IPS-15b (cell line): Measurements from ENCODE around the gene MYOZ3.

Source experiments
- H3K27me3 ChIP-seq: one replicate; pipeline ENCODE4 v1.6.1; 2013; ENCODE audit warnings: low read length; ENCODE audit not compliant: control insufficient read depth, insufficient read depth
- H3K36me3 ChIP-seq: one replicate; pipeline ENCODE4 v1.6.1; 2013; ENCODE audit warnings: low read length; ENCODE audit not compliant: control insufficient read depth, insufficient read depth
- H3K4me1 ChIP-seq: one replicate; pipeline ENCODE4 v1.6.1; 2013; ENCODE audit warnings: mild to moderate bottlenecking, low read length; ENCODE audit not compliant: control insufficient read depth, insufficient read depth
- H3K4me3 ChIP-seq: one replicate; pipeline ENCODE4 v1.5.1; 2013; ENCODE audit warnings: low read depth, low read length
- H3K9ac ChIP-seq: one replicate; pipeline ENCODE4 v1.6.1; 2013; ENCODE audit warnings: low read depth, mild to moderate bottlenecking, low read length
- H3K9me3 ChIP-seq: one replicate; pipeline ENCODE4 v1.6.1; 2013; ENCODE audit warnings: mild to moderate bottlenecking, low read length; ENCODE audit not compliant: control insufficient read depth, insufficient read depth

Gene MYOZ3

GRCh38 chr5:150639377-150639692 lies 21.7 kb upstream of the MYOZ3 start:
- Histone ChIP-seq H3K36me3 (no peaks in the 10 kb centered on the region), H3K27me3 (no peaks in the 10 kb centered on the region), H3K4me3 (no peak overlapping the region), H3K9ac (no peak overlapping the region), H3K4me1 (peaks cover 10% of the 10 kb centered on the region), H3K9me3 (no peaks in the 10 kb centered on the region)

GRCh38 chr5:150639751-150640150 lies 21.3 kb upstream of the MYOZ3 start:
- no peaks in the 10 kb centered on the region for H3K27me3 ChIP-seq
- H3K4me1 ChIP-seq: peaks cover 11% of the 10 kb centered on the region
- H3K9me3 ChIP-seq: no peaks in the 10 kb centered on the region
- H3K9ac ChIP-seq: no peak overlapping the region
- no peaks in the 10 kb centered on the region for H3K36me3 ChIP-seq
- H3K4me3 ChIP-seq: no peak overlapping the region

- Histone ChIP-seq H3K9me3 (no peaks in the 10 kb centered on the region), H3K27me3 (no peaks in the 10 kb centered on the region), H3K36me3 (no peaks in the 10 kb centered on the region), H3K4me1 (peaks cover 11% of the 10 kb centered on the region), H3K9ac (peak within 1 kb of the TSS; percentile 54), H3K4me3 (no peak within 1 kb of the TSS)
These were observed 20.6 kb upstream of the MYOZ3 start, which contains the start of gene SYNPO for GRCh38 chr5:150640311-150641005. SYNPO (plus strand) TSS chr5:150640660; CDS start chr5:150648276, 7,616 bp downstream.

- Histone ChIP-seq H3K4me1 (peaks cover 11% of the 10 kb centered on the region), H3K36me3 (no peaks in the 10 kb centered on the region), H3K27me3 (no peaks in the 10 kb centered on the region), H3K9ac (no peak overlapping the region), H3K9me3 (no peaks in the 10 kb centered on the region), H3K4me3 (no peak overlapping the region)
These were observed 20.0 kb upstream of the MYOZ3 start for GRCh38 chr5:150641006-150641570.

- Histone ChIP-seq H3K4me1 (peaks cover 11% of the 10 kb centered on the region), H3K36me3 (no peaks in the 10 kb centered on the region), H3K27me3 (no peaks in the 10 kb centered on the region), H3K9ac (no peak overlapping the region), H3K9me3 (no peaks in the 10 kb centered on the region), H3K4me3 (no peak overlapping the region)
These were observed 19.1 kb upstream of the MYOZ3 start for GRCh38 chr5:150641824-150642566.

DNA sequence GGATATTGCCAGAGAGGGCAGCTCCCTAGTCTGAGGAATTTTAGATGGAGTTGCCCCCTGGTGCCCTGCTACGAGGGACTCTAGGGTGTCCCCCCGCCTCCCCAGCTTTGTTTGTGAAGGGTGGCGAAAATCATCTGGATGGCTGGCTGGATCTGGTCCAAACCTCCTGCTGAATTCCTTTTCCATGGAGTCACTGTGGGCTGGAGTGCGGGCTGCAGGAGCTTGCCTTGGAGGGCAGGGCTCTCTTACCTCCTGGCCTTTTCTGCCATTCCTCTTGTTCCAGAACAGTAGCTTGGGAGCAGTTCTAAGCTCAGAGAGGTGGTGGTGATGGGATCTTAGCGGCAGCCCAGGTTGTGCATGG lies 18.5 kb upstream of the MYOZ3 start:
- no peaks in the 10 kb centered on the region for H3K9me3 ChIP-seq
- H3K9ac ChIP-seq: no peak overlapping the region
- H3K27me3 ChIP-seq: no peaks in the 10 kb centered on the region
- no peaks in the 10 kb centered on the region for H3K36me3 ChIP-seq
- no peak overlapping the region for H3K4me3 ChIP-seq
- H3K4me1 ChIP-seq: peaks cover 11% of the 10 kb centered on the region

DNA sequence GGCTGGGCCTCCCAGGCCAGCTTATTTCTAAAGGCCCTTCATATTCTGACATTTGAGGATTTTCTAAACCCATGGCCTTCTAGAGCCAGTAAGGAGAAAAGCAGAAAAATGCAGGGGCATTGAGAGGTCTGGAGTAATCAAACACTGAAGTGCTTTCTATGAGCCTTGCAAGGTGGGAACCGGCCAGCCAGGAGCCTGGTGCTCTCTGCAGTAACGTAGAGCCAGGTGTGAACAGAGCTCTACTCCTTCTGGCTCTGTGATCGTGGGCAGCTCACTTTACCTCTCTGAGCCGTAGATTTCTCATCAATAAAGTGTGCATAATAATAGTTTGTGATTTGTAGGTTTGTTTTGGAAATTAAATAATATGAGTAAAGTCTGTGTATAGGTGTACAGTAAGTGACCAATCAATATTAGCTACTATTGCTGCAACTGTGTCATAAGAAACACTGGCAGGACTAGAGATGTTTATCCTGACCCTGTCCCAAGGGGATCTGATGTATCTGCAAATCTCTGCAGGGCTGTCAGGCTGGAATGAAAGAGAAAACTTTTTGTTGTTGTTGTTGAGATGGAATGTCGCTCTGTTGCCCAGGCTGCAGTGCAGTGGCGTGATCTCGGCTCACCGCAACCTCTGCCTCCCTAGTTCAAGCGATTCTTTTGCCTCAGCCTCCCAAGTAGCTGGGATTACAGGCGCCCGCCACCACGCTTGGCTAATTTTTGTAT lies 17.9 kb upstream of the MYOZ3 start:
- Histone ChIP-seq H3K4me1 (peaks cover 7% of the 10 kb centered on the region), H3K36me3 (no peaks in the 10 kb centered on the region), H3K27me3 (no peaks in the 10 kb centered on the region), H3K9ac (no peak overlapping the region), H3K4me3 (no peak overlapping the region), H3K9me3 (no peaks in the 10 kb centered on the region)

- Histone ChIP-seq H3K36me3 (peaks cover 3% of the 10 kb centered on the region), H3K4me3 (no peak overlapping the region), H3K9ac (no peak overlapping the region), H3K27me3 (no peaks in the 10 kb centered on the region), H3K4me1 (peaks cover 5% of the 10 kb centered on the region), H3K9me3 (no peaks in the 10 kb centered on the region)
These were observed 17.0 kb upstream of the MYOZ3 start for GRCh38 chr5:150644058-150644457.

- no peak overlapping the region for H3K9ac ChIP-seq
- no peaks in the 10 kb centered on the region for H3K9me3 ChIP-seq
- peaks cover 3% of the 10 kb centered on the region for H3K36me3 ChIP-seq
- no peak overlapping the region for H3K4me3 ChIP-seq
- H3K27me3 ChIP-seq: no peaks in the 10 kb centered on the region
- peaks cover 5% of the 10 kb centered on the region for H3K4me1 ChIP-seq
These were observed 16.5 kb upstream of the MYOZ3 start for GRCh38 chr5:150644514-150644913.

DNA sequence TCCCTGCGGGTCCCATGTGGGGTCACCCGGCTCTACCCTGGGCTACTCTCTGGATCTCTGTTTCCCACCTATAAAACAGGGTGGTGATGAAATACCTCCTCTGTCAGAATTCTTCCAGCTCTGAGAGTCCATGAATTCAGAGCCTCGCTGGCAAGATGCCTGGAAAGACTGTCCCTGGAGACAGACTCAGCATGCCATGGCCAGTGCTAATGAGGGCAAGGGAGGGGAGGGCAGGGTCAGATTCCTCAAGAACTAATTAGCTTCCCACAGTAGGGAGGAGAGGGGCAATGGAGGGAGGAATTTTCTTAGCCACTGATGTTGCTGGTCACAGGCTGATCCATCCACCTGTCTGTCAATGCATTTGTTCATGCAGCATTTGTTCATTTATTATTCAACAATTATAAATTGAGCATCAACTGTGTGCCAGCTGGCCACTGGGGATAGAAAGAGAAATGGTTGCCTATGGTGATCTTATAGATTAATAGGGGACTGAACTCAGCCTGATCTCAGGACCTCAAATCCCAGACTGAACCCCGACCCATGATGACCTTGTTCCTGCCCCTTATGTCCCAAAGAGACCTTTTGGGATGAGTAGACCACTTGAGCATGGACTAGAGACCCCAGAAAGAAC lies 15.9 kb upstream of the MYOZ3 start:
- Histone ChIP-seq H3K27me3 (no peaks in the 10 kb centered on the region), H3K9me3 (no peaks in the 10 kb centered on the region), H3K4me3 (no peak overlapping the region), H3K36me3 (peaks cover 3% of the 10 kb centered on the region), H3K4me1 (peaks cover 5% of the 10 kb centered on the region), H3K9ac (no peak overlapping the region)
